Measurements from ENCODE around the gene SRRM5.
"Not testable (repeated sequence)": the region's sequence is repeated elsewhere in the genome, so short reads cannot be mapped to it uniquely, and the experiment has no call there.

Gene SRRM5

GRCh38 chr19:43599635-43600295, 12.1 kb upstream of the SRRM5 start:
- Histone ChIP-seq H3K27me3 (ENCODE audit: control insufficient read depth, low read length) (no peaks in the 10 kb centered on the region), H3K27ac (ENCODE audit: low read depth, low read length) (no peak overlapping the region), H3K9me3 (ENCODE audit: control insufficient read depth, insufficient read depth, low read length) (no peaks in the 10 kb centered on the region), H3K36me3 (ENCODE audit: control insufficient read depth, low read length) (peaks cover 35% of the 10 kb centered on the region), H3K79me2 (ENCODE audit: control insufficient read depth, low read length) (peaks cover 48% of the 10 kb centered on the region), H4K20me1 (ENCODE audit: control insufficient read depth, insufficient read depth, low read depth, low read length) (no peaks in the 10 kb centered on the region), H3K4me3 (ENCODE audit: low read length) (no peak overlapping the region), H3K4me2 (ENCODE audit: low read length) (no peak overlapping the region), H3K9me2 (replicated peaks; ENCODE audit: control insufficient read depth, low read length) (no peaks in the 10 kb centered on the region), H3F3A (ENCODE audit: control insufficient read depth, insufficient read depth) (peaks cover 3% of the 10 kb centered on the region; the same call in 1 of the 2 replicates), H3K4me1 (ENCODE audit: control insufficient read depth, low read length) (peaks cover 23% of the 10 kb centered on the region)
- TF ChIP-seq CTCF (IDR thresholded peaks at IDR 0.05; ENCODE audit: low read depth, low read length, poor library complexity, severe bottlenecking) (peak; percentile 12), EZH2phosphoT487 (IDR thresholded peaks at IDR 0.05; ENCODE audit: borderline replicate concordance, low read length) (no peak)

GRCh38 chr19:43600326-43600725, 11.6 kb upstream of the SRRM5 start:
- not testable (repeated sequence) for H3K4me2 ChIP-seq (ENCODE audit: low read length); H3K9me3 ChIP-seq (ENCODE audit: control insufficient read depth, insufficient read depth, low read length); H3K27ac ChIP-seq (ENCODE audit: low read depth, low read length); H3K9me2 ChIP-seq (replicated peaks; ENCODE audit: control insufficient read depth, low read length); H3K4me3 ChIP-seq (ENCODE audit: low read length); H3F3A ChIP-seq (ENCODE audit: control insufficient read depth, insufficient read depth); H3K27me3 ChIP-seq (ENCODE audit: control insufficient read depth, low read length); H4K20me1 ChIP-seq (ENCODE audit: control insufficient read depth, insufficient read depth, low read depth, low read length)
- H3K4me1 ChIP-seq (ENCODE audit: control insufficient read depth, low read length): peaks cover 23% of the 10 kb centered on the region
- H3K36me3 ChIP-seq (ENCODE audit: control insufficient read depth, low read length): peaks cover 35% of the 10 kb centered on the region
- peaks cover 43% of the 10 kb centered on the region for H3K79me2 ChIP-seq (ENCODE audit: control insufficient read depth, low read length)

GRCh38 chr19:43605875-43606568, 5.9 kb upstream of the SRRM5 start:
- H3K4me1 ChIP-seq (ENCODE audit: control insufficient read depth, low read length): peaks cover 9% of the 10 kb centered on the region; the same call in 1 of the 2 replicates
- H3K9me3 ChIP-seq (ENCODE audit: control insufficient read depth, insufficient read depth, low read length): no peaks in the 10 kb centered on the region
- H3F3A ChIP-seq (ENCODE audit: control insufficient read depth, insufficient read depth): peaks cover 4% of the 10 kb centered on the region; the same call in 1 of the 2 replicates
- no peaks in the 10 kb centered on the region for H4K20me1 ChIP-seq (ENCODE audit: control insufficient read depth, insufficient read depth, low read depth, low read length)
- H3K4me3 ChIP-seq (ENCODE audit: low read length): no peak overlapping the region
- no peak overlapping the region for H3K4me2 ChIP-seq (ENCODE audit: low read length)
- peaks cover 20% of the 10 kb centered on the region for H3K36me3 ChIP-seq (ENCODE audit: control insufficient read depth, low read length)
- H3K79me2 ChIP-seq (ENCODE audit: control insufficient read depth, low read length): peaks cover 10% of the 10 kb centered on the region
- no peaks in the 10 kb centered on the region for H3K27me3 ChIP-seq (ENCODE audit: control insufficient read depth, low read length)
- H3K9me2 ChIP-seq (replicated peaks; ENCODE audit: control insufficient read depth, low read length): no peaks in the 10 kb centered on the region
- H3K27ac ChIP-seq (ENCODE audit: low read depth, low read length): no peak overlapping the region
- no peak for TF ChIP-seq EZH2phosphoT487 (IDR thresholded peaks at IDR 0.05; ENCODE audit: borderline replicate concordance, low read length)
- TF ChIP-seq CTCF (IDR thresholded peaks at IDR 0.05; ENCODE audit: low read depth, low read length, poor library complexity, severe bottlenecking): no peak

All from DOHH2 (cell line).